ENCODE measurements around the gene RAPSN.

- TF ChIP-seq EZH2 (IDR thresholded peaks at IDR 0.05) (no peak), POLR2AphosphoS5 (IDR thresholded peaks at IDR 0.05; ENCODE audit: borderline replicate concordance, low read depth, low read length) (peak; percentile 87), FOXP2 (optimal IDR thresholded peaks at IDR 0.05; ENCODE audit: control extremely low read depth, extremely low read length, insufficient read depth) (no peak)
These were observed 41.0 kb downstream of the RAPSN start, which contains the start of gene SLC39A13 for GRCh38 chr11:47407746-47408590.
